Adrenal gland (tissue), 12 donors: ENCODE results near the gene ST8SIA6. TPM values are rescaled to one million over a fixed set of nuclear protein-coding genes. Genes with fewer than 3 reads are reported as not detected.
"Not testable (repeated sequence)": the region's sequence is repeated elsewhere in the genome, so short reads cannot be mapped to it uniquely, and the experiment has no call there.

Experiments used
- DNase-seq, 7 donors: peaks; one replicate each; pipeline ENCODE4 v3.0.0-alpha.2; 2019 to 2020
- H3K27ac ChIP-seq, 5 donors: fragments of 200-600 bp; sonication (generic) in 4 of 5; 1 replicate in 3 of 5; 2 replicates in 2 of 5; pipeline versions ENCODE4 v1.5.1 to v1.8.0; 2016 to 2020; ENCODE audit warnings: mild to moderate bottlenecking in 1 of 5
- H3K27me3 ChIP-seq: fragments of 200-600 bp; 2 replicates; pipeline ENCODE4 v1.8.0; 2021
- H3K36me3 ChIP-seq, 2 donors: fragments of 200-600 bp; replicated peaks in 1 of 2; 1 replicate in 1 of 2; 2 replicates in 1 of 2; pipeline versions ENCODE4 v1.5.1 to v1.8.0; 2018 to 2022
- H3K4me1 ChIP-seq, 2 donors: fragments of 200-600 bp; replicated peaks in 1 of 2; 1 replicate in 1 of 2; 2 replicates in 1 of 2; pipeline versions ENCODE4 v1.5.1 to v1.8.0; 2018 to 2021
- H3K4me3 ChIP-seq, 4 donors: fragments of 200-600 bp; sonication (generic) in 3 of 4; one replicate each; pipeline ENCODE4 v1.5.1; 2016 to 2018
- H3K9me3 ChIP-seq, 3 donors: fragments of 200-600 bp; sonication (generic) in 1 of 3; replicated peaks in 1 of 3; 1 replicate in 2 of 3; 2 replicates in 1 of 3; pipeline versions ENCODE4 v1.5.1 to v1.8.0; 2016 to 2021
- POLR2A ChIP-seq, 2 donors: fragments of 450-650 bp; IDR thresholded peaks; one replicate each; pipeline ENCODE4 v1.6.1; 2017; ENCODE audit warnings: antibody characterized with exemption in 2 of 2, mild to moderate bottlenecking in 2 of 2, moderate library complexity in 1 of 2
- WGBS, 4 donors: extraction: QIAGEN DNeasy Blood & Tissue Kit in 2 of 4; methylation state at CpG; one replicate each; pipeline versions ENCODE4 v1.1.5 to v1.1.7; 2013 to 2017; 5-methylcytosine and 5-hydroxymethylcytosine counted together
- intact Hi-C, 2 donors: fragments of 100-400 bp; cut with DNase I; formaldehyde crosslinking; loops; one replicate each; pipeline versions ENCODE4 v1.14.1 to v1.15.0; 2022 to 2023
- polyA plus RNA-seq, 3 donors: library from polyadenylated mRNA; stranded (reverse); fragments of 200-250 nt in 2 of 3; fragments of 350-450 nt in 1 of 3; fragmentation: Illumina TruSeq in 1 of 3; extraction: RNeasy Lipid Tissue Mini Kit (QIAGEN cat#74804) in 1 of 3; gene quantifications; one replicate each; pipeline ENCODE4 v1.2.3, GENCODE V29; 2013 to 2014
- total RNA-seq, 9 donors: library from RNA; depleted of rRNA in 4 of 9; stranded (reverse); fragments of >200 nt in 4 of 9; fragments of 120-200 nt in 1 of 9; fragmentation: NEBNext Ultra II Directional in 1 of 9; extraction: Animal tissue kit (Norgen Biotek cat#: 25700) in 1 of 9; gene quantifications; one replicate each; pipeline versions ENCODE4 v1.1.0 to v1.2.4, GENCODE V29; 2013 to 2023
- TF ChIP-seq, protein P1 (sequence below), 6 experiments: fragments of 450-650 bp in 4 of 6; fragments of 200-600 bp in 2 of 6; sonication (generic) in 1 of 6; IDR thresholded peaks; 1 replicate in 5 of 6; 2 replicates in 1 of 6; pipeline versions ENCODE4 v1.5.1 to v1.8.0; 2016 to 2021; ENCODE audit warnings: antibody characterized with exemption in 6 of 6, mild to moderate bottlenecking in 2 of 6, moderate library complexity in 1 of 6
- donor health status: healthy with polysubstance abuse.
- donor health status: Bipolar disorder and iron deficiency.
- donor health status: DM: yes; HTN: yes; CAD: no.
- donor health status: DM: no; HTN: no; CAD: no.
- donor health status: DM: no; HTN: no; CAD: no.
- donor health status: DM: yes; HTN: yes; CAD: no.

The ST8SIA6 gene
- total and polyA plus RNA-seq, 12 donors, result 0.13 to 3.4 (median 0.54) TPM; not detected in 1

DNA sequence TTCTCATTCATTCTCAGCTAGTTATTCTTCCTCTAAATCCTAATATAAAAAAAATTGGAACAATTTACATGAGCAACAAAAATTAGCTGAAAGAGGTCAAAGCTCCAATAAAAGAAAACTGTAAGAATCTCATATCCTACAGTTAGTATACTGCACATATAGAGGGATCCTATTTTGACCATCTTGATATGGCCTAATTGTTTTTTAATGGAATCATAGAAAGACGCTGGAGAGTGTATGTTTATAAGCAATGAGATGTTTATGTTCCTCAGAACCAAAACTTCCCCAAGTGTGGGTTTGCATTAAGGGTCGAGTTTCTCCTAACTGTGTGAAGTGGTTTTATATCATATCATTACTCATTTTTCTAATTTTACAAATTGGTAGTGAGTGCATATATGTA is 123.9 kb downstream of the ST8SIA6 start:
- H3K4me3 ChIP-seq, result no peak overlapping the region
- intact Hi-C loops, result no loop called here
- H3K4me1 ChIP-seq, result no peaks in the 10 kb centered on the region
- no peak for DNase-seq
- no peaks in the 10 kb centered on the region for H3K9me3 ChIP-seq
- no peak overlapping the region for H3K27ac ChIP-seq
- TF ChIP-seq, protein P1, sequence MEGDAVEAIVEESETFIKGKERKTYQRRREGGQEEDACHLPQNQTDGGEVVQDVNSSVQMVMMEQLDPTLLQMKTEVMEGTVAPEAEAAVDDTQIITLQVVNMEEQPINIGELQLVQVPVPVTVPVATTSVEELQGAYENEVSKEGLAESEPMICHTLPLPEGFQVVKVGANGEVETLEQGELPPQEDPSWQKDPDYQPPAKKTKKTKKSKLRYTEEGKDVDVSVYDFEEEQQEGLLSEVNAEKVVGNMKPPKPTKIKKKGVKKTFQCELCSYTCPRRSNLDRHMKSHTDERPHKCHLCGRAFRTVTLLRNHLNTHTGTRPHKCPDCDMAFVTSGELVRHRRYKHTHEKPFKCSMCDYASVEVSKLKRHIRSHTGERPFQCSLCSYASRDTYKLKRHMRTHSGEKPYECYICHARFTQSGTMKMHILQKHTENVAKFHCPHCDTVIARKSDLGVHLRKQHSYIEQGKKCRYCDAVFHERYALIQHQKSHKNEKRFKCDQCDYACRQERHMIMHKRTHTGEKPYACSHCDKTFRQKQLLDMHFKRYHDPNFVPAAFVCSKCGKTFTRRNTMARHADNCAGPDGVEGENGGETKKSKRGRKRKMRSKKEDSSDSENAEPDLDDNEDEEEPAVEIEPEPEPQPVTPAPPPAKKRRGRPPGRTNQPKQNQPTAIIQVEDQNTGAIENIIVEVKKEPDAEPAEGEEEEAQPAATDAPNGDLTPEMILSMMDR (IDR thresholded peaks at IDR 0.05), result no peak
- TF ChIP-seq POLR2A (IDR thresholded peaks at IDR 0.05), result no peak
- WGBS, 4 donors, result 62 to 74% (median 70%) methylated on average over 2 of the region's 2 CpGs
- H3K36me3 ChIP-seq, result no peaks in the 10 kb centered on the region
- H3K27me3 ChIP-seq, result no peaks in the 10 kb centered on the region

DNA sequence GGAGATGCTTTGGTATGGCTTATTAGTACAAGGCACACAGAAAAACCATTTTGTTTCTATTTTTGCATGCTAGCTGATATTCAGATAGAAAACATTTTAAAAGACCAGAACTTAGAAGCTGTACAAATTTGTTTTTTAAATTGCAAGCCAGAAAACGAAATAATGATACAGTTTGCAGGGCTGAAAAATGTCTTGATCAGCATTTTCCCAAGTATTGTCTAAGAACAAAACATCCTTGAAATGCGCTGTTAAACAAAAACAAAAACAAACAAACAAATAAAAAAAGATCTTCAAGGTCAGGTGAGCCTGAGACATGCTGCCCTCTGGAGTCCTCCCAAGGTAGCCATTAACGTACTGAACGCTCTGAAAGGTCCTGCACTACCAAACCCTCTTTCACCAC is 128.0 kb downstream of the ST8SIA6 start:
- intact Hi-C loops, result no loop called here
- H3K36me3 ChIP-seq, result no peaks in the 10 kb centered on the region
- H3K4me1 ChIP-seq, result no peaks in the 10 kb centered on the region
- H3K9me3 ChIP-seq, result no peaks in the 10 kb centered on the region
- no peaks in the 10 kb centered on the region for H3K27me3 ChIP-seq
- WGBS, 4 donors, result 39 to 69% (median 61%) methylated on average over 4 of the region's 4 CpGs
- TF ChIP-seq POLR2A (IDR thresholded peaks at IDR 0.05), result no peak
- TF ChIP-seq, protein P1 (IDR thresholded peaks at IDR 0.05), result no peak
- H3K27ac ChIP-seq, result no peak overlapping the region
- DNase-seq, result no peak
- no peak overlapping the region for H3K4me3 ChIP-seq

DNA sequence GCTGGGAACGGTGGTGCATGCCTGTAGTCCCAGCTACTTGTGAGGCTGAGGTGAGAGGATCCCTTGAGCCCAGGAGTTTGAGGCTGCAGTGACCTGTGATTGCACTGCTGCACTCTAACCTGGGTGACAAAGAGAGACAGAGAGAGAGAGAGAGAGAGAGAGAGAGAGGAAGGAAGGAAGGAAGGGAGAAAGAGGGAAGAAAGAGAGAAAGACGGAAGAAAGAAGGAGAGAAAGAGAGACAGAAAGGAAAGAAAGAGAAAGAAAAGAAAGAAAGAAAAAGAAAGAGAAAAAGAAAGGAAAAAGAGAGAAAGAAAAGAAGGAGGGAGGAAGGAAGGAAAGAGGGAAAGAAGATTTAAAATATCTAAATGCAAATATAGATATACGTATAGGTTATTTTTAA is 132.4 kb downstream of the ST8SIA6 start:
- H3K4me3 ChIP-seq, intact Hi-C loops, H3K36me3 ChIP-seq, H3K27ac ChIP-seq, DNase-seq, H3K27me3 ChIP-seq, H3K4me1 ChIP-seq, H3K9me3 ChIP-seq: not testable (repeated sequence)
- 75 to 86% (median 79%) methylated on average over 3 of the region's 3 CpGs for WGBS, 4 donors

DNA sequence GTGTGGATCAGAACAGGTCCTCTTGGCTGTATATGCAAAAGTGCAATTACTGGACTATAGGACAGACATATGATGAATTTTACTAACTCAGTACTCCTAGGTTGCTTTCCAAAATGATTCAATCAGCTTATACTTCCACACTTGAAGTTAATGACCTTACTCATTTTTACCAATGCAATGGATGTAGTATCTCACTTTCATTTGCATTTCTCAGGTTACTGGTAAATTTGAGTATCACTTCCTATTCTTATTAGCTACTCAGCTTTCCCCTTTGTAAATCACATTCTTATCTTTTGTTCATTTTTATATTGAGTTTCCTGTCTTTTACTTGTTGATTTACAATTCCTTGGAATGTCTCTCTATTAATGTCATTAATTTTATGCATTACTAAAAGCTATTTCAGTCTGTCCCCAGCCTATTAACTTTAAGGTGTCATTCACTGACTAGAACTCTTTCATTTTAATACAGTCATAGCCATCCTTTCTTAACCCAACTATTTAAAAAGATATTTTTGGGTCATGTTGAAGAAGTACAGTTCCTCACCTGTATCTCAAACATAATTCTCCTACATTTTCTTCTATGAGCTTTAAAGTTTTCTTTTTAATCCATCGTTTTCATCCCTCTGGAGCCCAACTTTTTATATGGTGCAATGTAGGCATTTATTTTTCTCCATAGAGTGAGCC is 137.8 kb downstream of the ST8SIA6 start:
- no peaks in the 10 kb centered on the region for H3K36me3 ChIP-seq
- H3K4me1 ChIP-seq, result no peaks in the 10 kb centered on the region
- intact Hi-C loops, result no loop called here
- H3K9me3 ChIP-seq, result no peaks in the 10 kb centered on the region
- no peaks in the 10 kb centered on the region for H3K27me3 ChIP-seq
- no peak for DNase-seq
- no peak for TF ChIP-seq POLR2A (IDR thresholded peaks at IDR 0.05)
- TF ChIP-seq, protein P1 (IDR thresholded peaks at IDR 0.05), result no peak
- no peak overlapping the region for H3K27ac ChIP-seq
- H3K4me3 ChIP-seq, result no peak overlapping the region
- WGBS, 4 donors, result 54 to 78% (median 71%) methylated on average over 1 of the region's 1 CpG

DNA sequence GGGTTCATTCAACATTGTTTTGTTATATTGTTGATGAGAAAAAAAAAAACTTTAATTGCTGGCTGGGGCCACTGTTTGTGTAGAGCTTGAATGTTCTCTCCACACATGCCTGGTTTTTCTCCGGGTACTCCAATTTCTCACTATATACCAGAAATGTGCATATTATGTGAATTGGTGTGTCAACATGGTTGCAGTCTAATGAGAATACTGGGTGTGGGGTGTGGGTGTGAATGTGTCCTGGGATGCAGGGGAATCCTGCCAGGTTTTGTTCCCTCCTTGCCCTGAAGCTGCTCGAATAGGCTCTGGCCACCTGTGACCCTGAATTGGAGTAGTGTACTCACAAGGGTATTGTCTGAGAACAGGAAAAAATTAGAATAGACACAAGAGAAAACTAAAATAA is 145.0 kb downstream of the ST8SIA6 start:
- no peak overlapping the region for H3K27ac ChIP-seq
- no peak for TF ChIP-seq POLR2A (IDR thresholded peaks at IDR 0.05)
- TF ChIP-seq, protein P1 (IDR thresholded peaks at IDR 0.05), result no peak
- H3K9me3 ChIP-seq, result no peaks in the 10 kb centered on the region
- DNase-seq, result no peak
- no peaks in the 10 kb centered on the region for H3K4me1 ChIP-seq
- intact Hi-C loops, result no loop called here
- H3K27me3 ChIP-seq, result no peaks in the 10 kb centered on the region
- WGBS, 4 donors, result 56 to 75% (median 67%) methylated on average over 2 of the region's 2 CpGs
- H3K4me3 ChIP-seq, result no peak overlapping the region
- no peaks in the 10 kb centered on the region for H3K36me3 ChIP-seq
